DND-41 (cell line): ENCODE measurements around the gene SCMH1.

Source experiments
- ATAC-seq: fragments of 200-7000 bp; cut with Tn5 transposase; 3 replicates; pipeline ENCODE4 v1.9.1; 2021; ENCODE audit warnings: low read depth; ENCODE audit not compliant: insufficient read depth
- DNase-seq: peaks from one replicate; pipeline ENCODE4 v3.0.0-alpha.2; 2020
- H2AFZ ChIP-seq: 2 replicates; pipeline ENCODE4 v1.6.0; 2012; ENCODE audit warnings: low read depth, low read length
- H3K27ac ChIP-seq: 2 replicates; pipeline ENCODE4 v1.5.1; 2012; ENCODE audit warnings: low read length, inconsistent platforms
- H3K27me3 ChIP-seq: fragments of 200-600 bp; sonication (generic); 2 replicates; pipeline ENCODE4 v1.6.0; 2012; ENCODE audit warnings: low read length, mild to moderate bottlenecking, inconsistent platforms; ENCODE audit not compliant: insufficient read depth, poor library complexity
- H3K36me3 ChIP-seq: 2 replicates; pipeline ENCODE4 v1.5.1; 2012; ENCODE audit warnings: low read length, inconsistent platforms; ENCODE audit not compliant: insufficient read depth
- H3K4me1 ChIP-seq: 2 replicates; pipeline ENCODE4 v1.5.1; 2012; ENCODE audit warnings: mild to moderate bottlenecking, low read length; ENCODE audit not compliant: insufficient read depth
- H3K4me2 ChIP-seq: 2 replicates; pipeline ENCODE4 v1.6.0; 2012; ENCODE audit warnings: mild to moderate bottlenecking, moderate library complexity, low read length, inconsistent platforms; ENCODE audit not compliant: insufficient read depth
- H3K4me3 ChIP-seq, 2 experiments: fragments of 200-600 bp in 1 of 2; shearing (Covaris generic) in 1 of 2; 2 replicates each; pipeline ENCODE4 v1.5.1; 2012 to 2016; ENCODE audit warnings: inconsistent platforms in 2 of 2, low read length in 2 of 2, mild to moderate bottlenecking in 2 of 2, low read depth in 1 of 2, moderate library complexity in 1 of 2
- H3K79me2 ChIP-seq: 2 replicates; pipeline ENCODE4 v1.6.0; 2012; ENCODE audit warnings: low read length, inconsistent platforms; ENCODE audit not compliant: insufficient read depth
- H3K9ac ChIP-seq: 2 replicates; pipeline ENCODE4 v1.6.0; 2012; ENCODE audit warnings: low read depth, mild to moderate bottlenecking, inconsistent platforms, low read length, moderate library complexity
- H3K9me3 ChIP-seq: 2 replicates; pipeline ENCODE4 v1.5.1; 2012; ENCODE audit warnings: low read length, moderate library complexity, mild to moderate bottlenecking, inconsistent platforms; ENCODE audit not compliant: insufficient read depth, severe bottlenecking
- H4K20me1 ChIP-seq: 2 replicates; pipeline ENCODE4 v1.6.0; 2012; ENCODE audit warnings: low read length; ENCODE audit not compliant: insufficient read depth
- EZH2 ChIP-seq: IDR thresholded peaks from 3 replicates; pipeline ENCODE4 v1.6.1; 2012; ENCODE audit warnings: borderline replicate concordance, low read depth, mild to moderate bottlenecking, moderate library complexity, low read length, inconsistent platforms; ENCODE audit not compliant: severe bottlenecking
- TF ChIP-seq, protein P1 (sequence below): IDR thresholded peaks from 2 replicates; pipeline ENCODE4 v1.5.1; 2012; ENCODE audit warnings: borderline replicate concordance, low read length, moderate library complexity, mild to moderate bottlenecking; ENCODE audit not compliant: poor library complexity, severe bottlenecking; ENCODE audit errors: extremely low read depth

SCMH1 gene

GRCh38 chr1:41044187-41044586 lies 197.9 kb downstream of the SCMH1 start:
- Histone ChIP-seq H2AFZ (no peak overlapping the region), H3K27ac (no peak overlapping the region), H3K4me1 (no peaks in the 10 kb centered on the region), H3K36me3 (peaks cover 73% of the 10 kb centered on the region), H3K27me3 (no peaks in the 10 kb centered on the region), H3K79me2 (no peaks in the 10 kb centered on the region), H4K20me1 (no peaks in the 10 kb centered on the region), H3K4me2 (no peak overlapping the region), H3K9ac (no peak overlapping the region), H3K4me3 (no peak overlapping the region), H3K9me3 (no peaks in the 10 kb centered on the region)
- ATAC-seq (no peak), DNase-seq (no peak)
- TF ChIP-seq EZH2: no peak
- TF ChIP-seq, protein P1, sequence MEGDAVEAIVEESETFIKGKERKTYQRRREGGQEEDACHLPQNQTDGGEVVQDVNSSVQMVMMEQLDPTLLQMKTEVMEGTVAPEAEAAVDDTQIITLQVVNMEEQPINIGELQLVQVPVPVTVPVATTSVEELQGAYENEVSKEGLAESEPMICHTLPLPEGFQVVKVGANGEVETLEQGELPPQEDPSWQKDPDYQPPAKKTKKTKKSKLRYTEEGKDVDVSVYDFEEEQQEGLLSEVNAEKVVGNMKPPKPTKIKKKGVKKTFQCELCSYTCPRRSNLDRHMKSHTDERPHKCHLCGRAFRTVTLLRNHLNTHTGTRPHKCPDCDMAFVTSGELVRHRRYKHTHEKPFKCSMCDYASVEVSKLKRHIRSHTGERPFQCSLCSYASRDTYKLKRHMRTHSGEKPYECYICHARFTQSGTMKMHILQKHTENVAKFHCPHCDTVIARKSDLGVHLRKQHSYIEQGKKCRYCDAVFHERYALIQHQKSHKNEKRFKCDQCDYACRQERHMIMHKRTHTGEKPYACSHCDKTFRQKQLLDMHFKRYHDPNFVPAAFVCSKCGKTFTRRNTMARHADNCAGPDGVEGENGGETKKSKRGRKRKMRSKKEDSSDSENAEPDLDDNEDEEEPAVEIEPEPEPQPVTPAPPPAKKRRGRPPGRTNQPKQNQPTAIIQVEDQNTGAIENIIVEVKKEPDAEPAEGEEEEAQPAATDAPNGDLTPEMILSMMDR: no peak

DNA sequence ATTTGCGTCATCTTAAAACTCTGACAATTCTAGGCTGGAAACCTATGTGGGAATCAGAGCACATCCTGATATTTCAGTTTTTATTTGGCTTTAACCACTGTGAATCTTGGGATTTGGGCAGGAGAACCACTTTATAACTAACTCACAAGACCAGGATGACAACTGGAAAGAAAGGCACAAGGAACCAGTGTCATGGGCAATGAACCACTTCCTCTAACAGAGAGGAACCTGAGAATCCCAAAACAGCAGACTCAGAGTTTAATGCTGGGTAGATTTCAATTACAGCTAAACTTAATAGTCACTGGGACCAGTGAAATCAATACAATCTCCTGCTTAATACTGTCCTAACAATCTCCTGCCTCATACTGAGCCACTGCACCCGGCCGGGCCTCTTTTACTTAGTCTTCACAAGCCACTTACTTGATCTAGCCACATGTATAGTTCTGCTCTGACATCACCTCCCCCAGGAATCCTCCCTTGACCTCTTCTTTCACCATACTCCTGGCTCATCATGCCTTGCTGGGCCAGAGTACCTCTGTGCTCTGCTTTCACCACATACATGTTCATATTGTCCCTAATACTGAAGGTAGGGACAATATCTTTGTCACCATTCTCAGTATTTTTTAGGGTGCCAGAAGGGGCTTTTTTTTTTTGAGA lies 200.4 kb downstream of the SCMH1 start:
- ATAC-seq: no peak
- H3K4me3 ChIP-seq: no peak overlapping the region
- no peak overlapping the region for H3K4me2 ChIP-seq
- H4K20me1 ChIP-seq: no peaks in the 10 kb centered on the region
- H3K36me3 ChIP-seq: peaks cover 70% of the 10 kb centered on the region
- no peak for TF ChIP-seq EZH2
- TF ChIP-seq, protein P1: no peak
- H2AFZ ChIP-seq: no peak overlapping the region
- no peaks in the 10 kb centered on the region for H3K27me3 ChIP-seq
- DNase-seq: no peak
- H3K79me2 ChIP-seq: no peaks in the 10 kb centered on the region
- no peaks in the 10 kb centered on the region for H3K9me3 ChIP-seq
- H3K4me1 ChIP-seq: no peaks in the 10 kb centered on the region
- no peak overlapping the region for H3K9ac ChIP-seq
- no peak overlapping the region for H3K27ac ChIP-seq

DNA sequence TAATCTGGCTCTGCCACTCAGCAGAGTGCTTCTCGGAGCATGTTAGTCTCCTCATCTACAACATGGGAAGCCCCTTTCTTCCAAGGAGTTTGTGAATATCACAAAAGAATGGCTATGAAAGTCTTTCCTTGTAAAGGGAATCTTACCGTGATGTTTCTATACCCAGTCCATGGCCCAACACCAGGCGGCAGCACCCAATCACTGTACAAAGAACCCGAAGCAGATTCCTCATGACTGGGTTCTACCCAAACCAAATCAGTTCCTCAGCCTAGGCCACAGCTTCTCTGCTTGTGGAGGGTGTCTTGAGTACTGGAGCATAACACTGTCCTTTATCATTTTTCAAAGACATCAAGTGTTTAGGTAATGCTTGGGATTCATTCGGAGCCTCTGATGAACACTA lies 204.0 kb downstream of the SCMH1 start:
- H3K9ac ChIP-seq: no peak overlapping the region
- no peaks in the 10 kb centered on the region for H3K4me1 ChIP-seq
- H4K20me1 ChIP-seq: no peaks in the 10 kb centered on the region
- peaks cover 67% of the 10 kb centered on the region for H3K36me3 ChIP-seq
- TF ChIP-seq EZH2: no peak
- TF ChIP-seq, protein P1: peak; percentile 5
- no peak overlapping the region for H3K4me3 ChIP-seq
- no peak overlapping the region for H3K27ac ChIP-seq
- ATAC-seq: no peak
- DNase-seq: no peak
- no peaks in the 10 kb centered on the region for H3K79me2 ChIP-seq
- no peaks in the 10 kb centered on the region for H3K9me3 ChIP-seq
- H3K27me3 ChIP-seq: no peaks in the 10 kb centered on the region
- H2AFZ ChIP-seq: no peak overlapping the region
- H3K4me2 ChIP-seq: no peak overlapping the region
